Keratinocyte (primary cell): Measurements from ENCODE around the gene RYR2. TPM values are rescaled to one million over a fixed set of nuclear protein-coding genes. Genes with fewer than 3 reads are reported as not detected.

Experiments
- DNase-seq: peaks from one replicate; pipeline ENCODE4 v3.0.0-alpha.2; 2011; ENCODE audit warnings: low read depth, missing footprints, low spot score
- FAIRE-seq: peaks from 2 replicates; lab custom pipeline; 2011; peaks lifted over from hg19 to GRCh38; lab: Jason Lieb, UNC
- H2AFZ ChIP-seq: 2 replicates; pipeline ENCODE4 v1.6.0; 2012; ENCODE audit warnings: low read length, control low read depth, inconsistent platforms; ENCODE audit not compliant: control insufficient read depth
- H3K27ac ChIP-seq: 2 replicates; pipeline ENCODE4 v1.5.1; 2011; ENCODE audit warnings: low read length; ENCODE audit not compliant: control insufficient read depth, insufficient read depth
- H3K27me3 ChIP-seq: 3 replicates; pipeline ENCODE4 v1.6.0; 2011; ENCODE audit warnings: low read length; ENCODE audit not compliant: control insufficient read depth, insufficient read depth; ENCODE audit errors: extremely low read depth
- H3K36me3 ChIP-seq, 2 experiments: 2 replicates in 1 of 2; 3 replicates in 1 of 2; pipeline ENCODE4 v1.5.1; 2011; ENCODE audit warnings: low read length in 2 of 2, mild to moderate bottlenecking in 1 of 2; ENCODE audit not compliant: control insufficient read depth in 2 of 2, insufficient read depth in 2 of 2; ENCODE audit errors: extremely low read depth in 1 of 2
- H3K4me1 ChIP-seq: 3 replicates; pipeline ENCODE4 v1.5.1; 2011; ENCODE audit warnings: low read length; ENCODE audit not compliant: control insufficient read depth, insufficient read depth; ENCODE audit errors: extremely low read depth
- H3K4me2 ChIP-seq: 3 replicates; pipeline ENCODE4 v1.6.0; 2011; ENCODE audit warnings: low read depth, low read length; ENCODE audit not compliant: control insufficient read depth, insufficient read depth; ENCODE audit errors: extremely low read depth
- H3K4me3 ChIP-seq, 3 experiments: fragments of 200-600 bp in 1 of 3; sonication (generic) in 1 of 3; 2 replicates in 2 of 3; 3 replicates in 1 of 3; pipeline ENCODE4 v1.5.1; 2011 to 2016; ENCODE audit warnings: low read length in 3 of 3, mild to moderate bottlenecking in 3 of 3, control low read depth in 2 of 3, inconsistent platforms in 1 of 3, low read depth in 1 of 3, mixed read lengths in 1 of 3, mixed run types in 1 of 3, moderate library complexity in 1 of 3; ENCODE audit not compliant: control insufficient read depth in 2 of 3, insufficient read depth in 2 of 3; ENCODE audit errors: extremely low read depth in 1 of 3
- H3K79me2 ChIP-seq: 2 replicates; pipeline ENCODE4 v1.6.0; 2012; ENCODE audit warnings: low read length; ENCODE audit not compliant: control insufficient read depth, insufficient read depth
- H3K9ac ChIP-seq: 3 replicates; pipeline ENCODE4 v1.6.0; 2011; ENCODE audit warnings: low read length; ENCODE audit not compliant: control insufficient read depth, insufficient read depth; ENCODE audit errors: extremely low read depth
- H3K9me1 ChIP-seq: 3 replicates; pipeline ENCODE4 v1.6.0; 2011; ENCODE audit warnings: low read length; ENCODE audit not compliant: control insufficient read depth, insufficient read depth; ENCODE audit errors: extremely low read depth
- H3K9me3 ChIP-seq: 2 replicates; pipeline ENCODE4 v1.5.1; 2012; ENCODE audit warnings: low read depth, low read length; ENCODE audit not compliant: control insufficient read depth
- H4K20me1 ChIP-seq: 3 replicates; pipeline ENCODE4 v1.6.0; 2011; ENCODE audit warnings: low read length; ENCODE audit not compliant: control insufficient read depth, insufficient read depth; ENCODE audit errors: extremely low read depth
- EZH2 ChIP-seq: IDR thresholded peaks from one replicate; pipeline ENCODE4 v1.6.1; 2012; ENCODE audit warnings: inconsistent platforms, mild to moderate bottlenecking, low read length, moderate library complexity
- dilution Hi-C: fragments of 300-500 bp; cut with MboI; formaldehyde crosslinking; loops from one replicate; pipeline ENCODE4 v1.7.0; 2020; ENCODE audit warnings: low sequenced_read_pairs; ENCODE audit not compliant: extremely low pct_ligation_motif_present
- polyA plus RNA-seq, 5 experiments: library from polyadenylated mRNA; depleted of rRNA in 3 of 5; stranded (reverse) in 3 of 5; stranded (forward) in 1 of 5; unstranded in 1 of 5; fragments of >200 nt; gene quantifications; 1 replicate in 1 of 5; 2 replicates in 3 of 5; 3 replicates in 1 of 5; pipeline versions ENCODE4 v1.2.1 to v1.2.3, GENCODE V29; 2011 to 2012; ENCODE audit warnings: missing spikeins in 2 of 5, low read depth in 1 of 5, low replicate concordance in 1 of 5
- TF ChIP-seq, protein P1 (sequence below), 3 experiments: IDR thresholded peaks in 1 of 3; conservative IDR thresholded peaks in 1 of 3; optimal IDR thresholded peaks in 1 of 3; 2 replicates in 2 of 3; 3 replicates in 1 of 3; pipeline versions ENCODE3 to v1.5.1; 2011; ENCODE audit warnings: low read length in 3 of 3, mild to moderate bottlenecking in 3 of 3, moderate library complexity in 2 of 3, control low read depth in 1 of 3, inconsistent platforms in 1 of 3; ENCODE audit not compliant: insufficient read depth in 2 of 3; ENCODE audit errors: extremely low read depth in 1 of 3

The RYR2 gene
- polyA plus RNA-seq, 1 donor (not counting 4 experiments of a cell fraction or from before 2014, with no cell fraction given): 0.05 TPM

DNA sequence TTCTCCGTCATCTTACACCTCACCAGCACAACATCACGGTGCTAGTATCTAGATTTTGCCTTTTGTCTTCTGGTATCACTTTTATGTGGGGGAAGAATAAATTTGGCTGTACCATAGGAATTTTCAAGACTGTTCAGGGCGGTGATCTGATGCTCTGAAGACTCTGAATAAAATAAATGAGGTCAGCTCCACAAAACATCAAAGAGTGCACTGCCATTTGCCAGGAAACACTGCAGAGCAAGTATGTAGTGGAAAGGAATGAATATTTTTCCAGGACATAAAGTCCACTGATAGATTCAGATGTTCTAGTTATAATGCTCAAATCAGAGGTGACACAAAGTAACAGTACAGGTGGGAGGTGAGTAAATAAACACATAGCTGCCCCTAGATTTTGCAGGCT, 792.5 kb downstream of the RYR2 start:
- Histone ChIP-seq H2AFZ (no peak overlapping the region), H4K20me1 (no peaks in the 10 kb centered on the region), H3K36me3 (no peaks in the 10 kb centered on the region), H3K4me1 (no peaks in the 10 kb centered on the region), H3K9me3 (no peaks in the 10 kb centered on the region), H3K4me3 (no peak overlapping the region), H3K9ac (no peak overlapping the region), H3K79me2 (no peaks in the 10 kb centered on the region), H3K27me3 (no peaks in the 10 kb centered on the region), H3K9me1 (no peaks in the 10 kb centered on the region), H3K27ac (no peak overlapping the region), H3K4me2 (no peak overlapping the region)
- FAIRE-seq: no peak
- no peak for DNase-seq
- dilution Hi-C loops: no loop called here
- TF ChIP-seq EZH2: no peak
- TF ChIP-seq, protein P1, sequence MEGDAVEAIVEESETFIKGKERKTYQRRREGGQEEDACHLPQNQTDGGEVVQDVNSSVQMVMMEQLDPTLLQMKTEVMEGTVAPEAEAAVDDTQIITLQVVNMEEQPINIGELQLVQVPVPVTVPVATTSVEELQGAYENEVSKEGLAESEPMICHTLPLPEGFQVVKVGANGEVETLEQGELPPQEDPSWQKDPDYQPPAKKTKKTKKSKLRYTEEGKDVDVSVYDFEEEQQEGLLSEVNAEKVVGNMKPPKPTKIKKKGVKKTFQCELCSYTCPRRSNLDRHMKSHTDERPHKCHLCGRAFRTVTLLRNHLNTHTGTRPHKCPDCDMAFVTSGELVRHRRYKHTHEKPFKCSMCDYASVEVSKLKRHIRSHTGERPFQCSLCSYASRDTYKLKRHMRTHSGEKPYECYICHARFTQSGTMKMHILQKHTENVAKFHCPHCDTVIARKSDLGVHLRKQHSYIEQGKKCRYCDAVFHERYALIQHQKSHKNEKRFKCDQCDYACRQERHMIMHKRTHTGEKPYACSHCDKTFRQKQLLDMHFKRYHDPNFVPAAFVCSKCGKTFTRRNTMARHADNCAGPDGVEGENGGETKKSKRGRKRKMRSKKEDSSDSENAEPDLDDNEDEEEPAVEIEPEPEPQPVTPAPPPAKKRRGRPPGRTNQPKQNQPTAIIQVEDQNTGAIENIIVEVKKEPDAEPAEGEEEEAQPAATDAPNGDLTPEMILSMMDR (optimal IDR thresholded peaks at IDR 0.05 in 1 of 3, IDR thresholded peaks at IDR 0.05 in 1 of 3, conservative IDR thresholded peaks at IDR 0.05 in 1 of 3; ENCODE audit: extremely low read depth in 1 of 3, insufficient read depth in 2 of 3, low read length in 3 of 3): no peak

DNA sequence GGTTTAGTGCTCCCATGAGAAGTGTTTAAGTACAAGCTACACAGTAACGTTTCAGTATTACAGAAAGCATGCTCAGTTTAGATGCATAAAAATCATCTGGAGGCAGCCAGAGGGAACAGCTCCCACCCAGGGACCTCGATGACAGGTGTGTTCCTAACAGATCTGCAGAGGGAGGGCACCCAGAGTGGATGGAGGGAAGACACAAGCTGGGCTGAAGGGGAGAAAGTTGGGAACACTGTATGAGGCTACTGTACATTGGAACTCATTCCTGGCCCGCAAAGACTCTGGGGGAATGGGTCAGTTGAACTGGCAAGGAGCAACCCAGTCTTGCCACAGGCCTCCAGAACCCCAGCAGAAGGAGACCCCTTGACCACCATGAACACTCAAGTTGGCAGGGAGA, 796.3 kb downstream of the RYR2 start:
- H3K9me3 ChIP-seq: no peaks in the 10 kb centered on the region
- no peak for DNase-seq
- H2AFZ ChIP-seq: no peak overlapping the region
- H3K9me1 ChIP-seq: no peaks in the 10 kb centered on the region
- H3K79me2 ChIP-seq: no peaks in the 10 kb centered on the region
- no peaks in the 10 kb centered on the region for H3K4me1 ChIP-seq
- TF ChIP-seq, protein P1 (optimal IDR thresholded peaks at IDR 0.05 in 1 of 3, IDR thresholded peaks at IDR 0.05 in 1 of 3, conservative IDR thresholded peaks at IDR 0.05 in 1 of 3; ENCODE audit: extremely low read depth in 1 of 3, insufficient read depth in 2 of 3, low read length in 3 of 3): no peak
- TF ChIP-seq EZH2: no peak
- no peaks in the 10 kb centered on the region for H3K36me3 ChIP-seq
- H3K9ac ChIP-seq: no peak overlapping the region
- dilution Hi-C loops: no loop called here
- H3K27me3 ChIP-seq: no peaks in the 10 kb centered on the region
- no peak overlapping the region for H3K4me3 ChIP-seq
- no peaks in the 10 kb centered on the region for H4K20me1 ChIP-seq
- H3K27ac ChIP-seq: no peak overlapping the region
- H3K4me2 ChIP-seq: no peak overlapping the region
- no peak for FAIRE-seq
